T-helper 17 cell (primary cell): Measurements from ENCODE around the gene BEND7. TPM values are rescaled to one million over a fixed set of nuclear protein-coding genes. Genes with fewer than 3 reads are reported as not detected.
"Not testable (repeated sequence)": the region's sequence is repeated elsewhere in the genome, so short reads cannot be mapped to it uniquely, and the experiment has no call there.

ENCODE experiments used
- ATAC-seq: fragments of 150-1000 bp; cut with Tn5 transposase; 2 replicates; pipeline ENCODE4 v1.10.0; 2021; ENCODE audit warnings: mild to moderate bottlenecking, moderate library complexity
- DNase-seq, 3 donors: peaks; one replicate each; pipeline versions ENCODE4 v3.0.0 to v3.0.0-alpha.2; 2020 to 2021
- H3K9me3 ChIP-seq: one replicate; pipeline ENCODE4 v1.7.0; 2013; ENCODE audit warnings: low read length, mild to moderate bottlenecking; ENCODE audit not compliant: control insufficient read depth, poor library complexity, severe bottlenecking
- H3K27ac Mint-ChIP-seq: one replicate; pipeline ENCODE4 v1.8.0; 2022; ENCODE audit warnings: mild to moderate bottlenecking, moderate library complexity, mixed read lengths
- H3K27me3 Mint-ChIP-seq: one replicate; pipeline ENCODE4 v1.8.0; 2022; ENCODE audit warnings: mixed read lengths
- H3K36me3 Mint-ChIP-seq: one replicate; pipeline ENCODE4 v1.8.0; 2022; ENCODE audit warnings: low read depth, mixed read lengths
- H3K4me1 Mint-ChIP-seq: one replicate; pipeline ENCODE4 v1.8.0; 2022; ENCODE audit warnings: mild to moderate bottlenecking, mixed read lengths
- H3K4me3 Mint-ChIP-seq: one replicate; pipeline ENCODE4 v1.8.0; 2022; ENCODE audit warnings: mild to moderate bottlenecking, moderate library complexity, mixed read lengths
- total RNA-seq, 4 donors: library from RNA in 2 of 4; stranded (reverse) in 2 of 4; gene quantifications; one replicate each; pipeline ENCODE4 v1.2.3 and lab custom pipeline; 2022 to 2026

Gene BEND7
- total RNA-seq, 2 donors from 2014 or later = 0.76 TPM; not detected in 1

- Mint-ChIP-seq H3K4me1 (no peaks in the 10 kb centered on the region), H3K36me3 (no peaks in the 10 kb centered on the region), H3K27ac (no peak overlapping the region), H3K27me3 (peaks cover 26% of the 10 kb centered on the region), H3K4me3 (no peak overlapping the region)
- DNase-seq (no peak), ATAC-seq (no peak)
- H3K9me3 ChIP-seq = no peaks in the 10 kb centered on the region
Observed at GRCh38 chr10:13417459-13418126, 111.2 kb downstream of the BEND7 start.

- DNase-seq = no peak
- Mint-ChIP-seq H3K4me1 (no peaks in the 10 kb centered on the region), H3K27me3 (peaks cover 34% of the 10 kb centered on the region), H3K27ac (no peak overlapping the region), H3K4me3 (no peak overlapping the region), H3K36me3 (no peaks in the 10 kb centered on the region)
- no peak for ATAC-seq
- no peaks in the 10 kb centered on the region for H3K9me3 ChIP-seq
Observed at GRCh38 chr10:13416760-13417159, 112.1 kb downstream of the BEND7 start.

DNA sequence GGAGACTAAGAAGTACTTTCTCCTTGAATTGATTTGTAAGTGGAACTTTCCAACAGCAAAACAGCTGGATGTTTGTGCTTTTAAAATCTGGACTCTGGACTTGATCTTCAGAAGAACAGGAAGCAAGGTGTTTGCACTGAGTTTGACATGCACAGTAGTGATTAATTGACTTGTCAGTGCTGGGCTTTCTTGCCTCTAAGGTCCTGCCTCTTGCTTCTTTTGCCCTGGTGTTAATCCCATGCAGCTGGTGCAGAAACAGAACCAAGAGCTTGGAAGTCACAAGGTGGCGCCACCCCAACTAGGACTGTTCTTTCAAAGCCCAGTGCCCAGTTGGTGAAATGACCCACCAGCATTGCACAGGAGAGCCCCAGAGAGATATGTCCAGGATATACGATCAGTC, 114.0 kb downstream of the BEND7 start:
- ATAC-seq = no peak
- Mint-ChIP-seq H3K4me1 (no peaks in the 10 kb centered on the region), H3K27me3 (peaks cover 41% of the 10 kb centered on the region), H3K27ac (no peak overlapping the region), H3K36me3 (no peaks in the 10 kb centered on the region), H3K4me3 (no peak overlapping the region)
- no peaks in the 10 kb centered on the region for H3K9me3 ChIP-seq
- DNase-seq = no peak

DNA sequence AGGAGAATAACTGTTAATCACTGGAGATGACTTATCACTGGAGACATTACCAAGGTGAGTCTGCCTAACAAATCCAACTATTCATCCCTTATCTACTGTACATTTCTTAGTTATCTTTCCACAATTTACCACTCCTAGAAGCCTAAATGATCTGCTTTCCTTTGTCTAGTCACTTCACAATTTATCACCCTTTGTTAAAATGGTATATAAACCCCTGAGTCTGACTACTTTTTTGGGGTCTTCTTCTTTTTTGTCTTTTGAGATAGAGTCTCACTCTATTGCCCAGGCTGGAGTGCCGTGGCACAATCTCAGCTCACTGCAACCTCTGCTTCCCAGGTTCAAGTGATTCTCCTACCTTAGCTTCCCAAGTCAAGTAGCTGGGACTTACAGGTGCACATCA, 114.7 kb downstream of the BEND7 start:
- Mint-ChIP-seq H3K4me1 (no peaks in the 10 kb centered on the region), H3K4me3 (no peak overlapping the region), H3K36me3 (no peaks in the 10 kb centered on the region), H3K27me3 (peaks cover 41% of the 10 kb centered on the region), H3K27ac (no peak overlapping the region)
- H3K9me3 ChIP-seq = no peaks in the 10 kb centered on the region
- ATAC-seq (no peak), DNase-seq (no peak)

GRCh38 chr10:13412894-13413293, 115.9 kb downstream of the BEND7 start:
- DNase-seq = no peak
- no peaks in the 10 kb centered on the region for H3K4me1 Mint-ChIP-seq
- H3K9me3 ChIP-seq = no peaks in the 10 kb centered on the region
- ATAC-seq = no peak
- peaks cover 46% of the 10 kb centered on the region for H3K27me3 Mint-ChIP-seq
- no peak overlapping the region for H3K27ac Mint-ChIP-seq
- no peaks in the 10 kb centered on the region for H3K36me3 Mint-ChIP-seq
- no peak overlapping the region for H3K4me3 Mint-ChIP-seq

GRCh38 chr10:13404791-13405190, 124.0 kb downstream of the BEND7 start:
- DNase-seq (no peak), ATAC-seq (no peak)
- H3K36me3 Mint-ChIP-seq = no peaks in the 10 kb centered on the region
- H3K9me3 ChIP-seq = no peaks in the 10 kb centered on the region
- peaks cover 67% of the 10 kb centered on the region for H3K27me3 Mint-ChIP-seq
- no peak overlapping the region for H3K4me3 Mint-ChIP-seq
- peaks cover 2% of the 10 kb centered on the region for H3K4me1 Mint-ChIP-seq
- no peak overlapping the region for H3K27ac Mint-ChIP-seq

DNA sequence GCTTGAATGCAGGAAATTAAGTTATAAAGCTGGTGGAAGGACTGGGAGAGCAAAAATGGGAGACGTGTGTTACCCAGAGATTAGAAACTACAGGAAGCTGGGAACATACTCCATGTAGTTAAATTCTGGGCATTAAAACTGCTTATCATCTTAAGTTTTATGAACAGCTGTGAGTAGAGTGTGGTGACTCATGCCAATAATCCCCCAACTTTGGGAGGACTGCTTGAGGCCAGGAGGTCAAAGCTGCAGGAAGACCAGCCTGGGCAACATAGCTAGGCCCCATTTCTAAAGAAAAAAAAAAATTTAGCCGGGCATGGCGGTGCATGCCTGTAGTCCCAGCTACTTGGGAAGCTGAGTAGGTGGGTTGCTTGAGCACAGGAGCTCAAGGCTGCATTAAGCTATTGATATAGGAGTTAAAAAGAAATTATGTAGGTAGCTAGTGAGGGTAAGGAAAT, 124.5 kb downstream of the BEND7 start:
- H3K9me3 ChIP-seq = no peaks in the 10 kb centered on the region
- DNase-seq (no peak), ATAC-seq (no peak)
- H3K27ac Mint-ChIP-seq = no peak overlapping the region
- H3K27me3 Mint-ChIP-seq = peaks cover 67% of the 10 kb centered on the region
- H3K36me3 Mint-ChIP-seq = no peaks in the 10 kb centered on the region
- no peak overlapping the region for H3K4me3 Mint-ChIP-seq
- H3K4me1 Mint-ChIP-seq = peaks cover 2% of the 10 kb centered on the region

DNA sequence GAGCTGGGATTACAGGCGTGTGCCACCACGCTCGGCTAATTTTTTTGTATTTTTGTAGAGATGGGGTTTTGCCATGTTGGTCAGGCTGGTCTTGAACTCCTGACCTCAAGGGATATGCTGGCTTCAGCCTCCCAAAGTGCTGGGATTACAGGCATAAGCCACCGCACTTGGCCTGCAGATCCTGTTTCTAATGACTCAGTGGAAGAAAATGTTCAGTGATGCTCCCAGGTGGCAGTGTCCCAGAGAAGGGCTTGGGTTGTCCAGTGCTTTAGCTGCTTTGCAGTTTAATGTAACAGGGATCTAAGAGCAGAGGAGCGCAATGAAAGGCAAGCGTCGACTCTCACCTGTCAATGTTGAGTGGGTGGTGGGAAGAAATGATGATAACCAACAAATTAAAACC, 125.4 kb downstream of the BEND7 start:
- not testable (repeated sequence) for H3K4me3 Mint-ChIP-seq, H3K4me1 Mint-ChIP-seq, ATAC-seq, H3K27ac Mint-ChIP-seq, H3K36me3 Mint-ChIP-seq, H3K9me3 ChIP-seq, DNase-seq
- H3K27me3 Mint-ChIP-seq = peaks cover 66% of the 10 kb centered on the region

DNA sequence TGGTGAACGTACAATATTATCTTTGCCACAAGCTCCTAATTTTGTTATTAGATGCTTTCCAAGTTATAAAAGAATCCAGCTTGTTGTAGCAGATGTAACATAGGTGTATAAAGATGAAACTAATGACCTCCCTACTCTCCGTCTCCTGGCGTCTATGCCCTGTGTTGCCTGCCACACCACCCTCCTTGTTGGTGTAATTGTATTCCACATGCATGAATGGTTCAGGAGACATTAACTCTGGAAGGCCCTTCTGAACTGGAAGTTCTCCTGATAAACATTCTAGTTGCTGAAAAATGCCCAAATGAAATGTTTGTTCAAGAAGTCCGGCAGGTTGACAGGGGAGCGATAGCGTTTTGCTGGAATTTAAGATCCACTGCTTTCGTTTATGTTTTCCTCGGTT, 126.8 kb downstream of the BEND7 start:
- peaks cover 2% of the 10 kb centered on the region for H3K4me1 Mint-ChIP-seq
- H3K27me3 Mint-ChIP-seq = peaks cover 57% of the 10 kb centered on the region
- H3K27ac Mint-ChIP-seq = no peak overlapping the region
- ATAC-seq (no peak), DNase-seq (no peak)
- H3K36me3 Mint-ChIP-seq = no peaks in the 10 kb centered on the region
- no peaks in the 10 kb centered on the region for H3K9me3 ChIP-seq
- no peak overlapping the region for H3K4me3 Mint-ChIP-seq

GRCh38 chr10:13401142-13401541, 127.7 kb downstream of the BEND7 start:
- ATAC-seq = no peak

DNA sequence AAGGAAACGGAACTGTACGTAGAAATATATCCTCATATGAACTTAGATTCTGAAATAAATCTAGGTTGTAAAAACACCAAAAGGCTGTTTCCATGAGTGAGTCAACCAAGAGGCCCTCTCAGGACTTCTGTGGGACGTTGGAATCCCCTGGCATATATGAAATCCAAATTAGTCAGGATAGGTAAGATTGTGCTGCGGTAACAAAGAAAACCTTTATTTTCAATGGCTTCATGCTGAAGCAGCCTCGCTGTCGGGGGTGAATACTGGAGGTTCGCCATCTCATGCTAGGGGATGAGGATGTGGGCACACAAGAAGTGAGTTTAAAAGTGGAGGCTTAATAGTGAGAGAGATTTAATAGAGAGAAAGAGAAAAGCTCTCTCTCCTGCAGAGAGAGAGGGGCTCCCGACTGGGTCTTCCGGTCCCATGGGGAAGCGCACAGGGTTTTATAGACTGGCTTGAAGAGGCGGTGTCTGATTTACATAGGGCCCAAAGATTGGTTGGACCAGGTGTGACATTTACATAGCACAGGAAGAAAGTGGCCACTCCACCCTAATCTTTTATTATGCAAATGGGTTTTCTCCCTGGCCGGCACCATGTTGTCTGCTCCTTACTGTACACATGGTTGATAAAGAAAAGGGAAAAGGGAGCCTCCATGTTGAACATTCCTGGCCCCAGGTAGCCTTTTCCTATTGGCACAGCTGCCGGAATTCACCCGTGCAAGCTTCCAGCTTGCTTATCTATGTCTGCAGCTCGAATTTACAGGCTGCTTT, 128.4 kb downstream of the BEND7 start:
- Mint-ChIP-seq H3K4me3 (no peak overlapping the region), H3K4me1 (no peaks in the 10 kb centered on the region), H3K27ac (no peak overlapping the region), H3K36me3 (no peaks in the 10 kb centered on the region), H3K27me3 (peaks cover 46% of the 10 kb centered on the region)
- no peaks in the 10 kb centered on the region for H3K9me3 ChIP-seq
- DNase-seq (no peak), ATAC-seq (no peak)

More at GRCh38 chr10:13401142-13401541, 127.7 kb downstream of the BEND7 start:
- Mint-ChIP-seq H3K36me3 (no peaks in the 10 kb centered on the region), H3K27ac (no peak overlapping the region), H3K4me3 (no peak overlapping the region), H3K27me3 (peaks cover 52% of the 10 kb centered on the region), H3K4me1 (peaks cover 2% of the 10 kb centered on the region)
- no peak for DNase-seq
- no peaks in the 10 kb centered on the region for H3K9me3 ChIP-seq

GRCh38 chr10:13399752-13400151, 129.1 kb downstream of the BEND7 start:
- H3K27ac Mint-ChIP-seq = no peak overlapping the region
- H3K36me3 Mint-ChIP-seq = no peaks in the 10 kb centered on the region
- peaks cover 46% of the 10 kb centered on the region for H3K27me3 Mint-ChIP-seq
- ATAC-seq (no peak), DNase-seq (no peak)
- H3K9me3 ChIP-seq = no peaks in the 10 kb centered on the region
- H3K4me3 Mint-ChIP-seq = no peak overlapping the region
- H3K4me1 Mint-ChIP-seq = no peaks in the 10 kb centered on the region

DNA sequence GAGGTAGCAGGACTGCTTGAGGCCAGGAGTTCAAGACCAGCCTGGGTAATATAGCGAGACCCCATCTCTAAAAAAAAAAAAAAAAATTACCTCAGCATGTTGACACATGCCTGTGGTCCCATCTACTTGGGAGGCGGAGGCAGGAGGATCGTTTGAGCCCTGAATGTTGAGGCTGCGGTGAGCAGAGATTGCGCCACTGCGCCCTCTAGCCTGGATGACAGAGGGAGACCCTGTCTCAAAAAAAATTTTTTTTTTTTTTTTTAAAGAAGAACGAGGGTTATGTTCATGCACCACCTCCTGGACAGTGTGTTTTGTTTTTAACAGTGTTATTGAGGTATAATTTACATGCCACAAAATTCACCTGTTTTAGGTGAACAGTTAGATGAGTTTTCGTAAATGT, 129.6 kb downstream of the BEND7 start:
- no peak for ATAC-seq
- DNase-seq = no peak
- Mint-ChIP-seq H3K27me3 (peaks cover 46% of the 10 kb centered on the region), H3K36me3 (no peaks in the 10 kb centered on the region), H3K27ac (no peak overlapping the region), H3K4me3 (no peak overlapping the region), H3K4me1 (no peaks in the 10 kb centered on the region)
- no peaks in the 10 kb centered on the region for H3K9me3 ChIP-seq

DNA sequence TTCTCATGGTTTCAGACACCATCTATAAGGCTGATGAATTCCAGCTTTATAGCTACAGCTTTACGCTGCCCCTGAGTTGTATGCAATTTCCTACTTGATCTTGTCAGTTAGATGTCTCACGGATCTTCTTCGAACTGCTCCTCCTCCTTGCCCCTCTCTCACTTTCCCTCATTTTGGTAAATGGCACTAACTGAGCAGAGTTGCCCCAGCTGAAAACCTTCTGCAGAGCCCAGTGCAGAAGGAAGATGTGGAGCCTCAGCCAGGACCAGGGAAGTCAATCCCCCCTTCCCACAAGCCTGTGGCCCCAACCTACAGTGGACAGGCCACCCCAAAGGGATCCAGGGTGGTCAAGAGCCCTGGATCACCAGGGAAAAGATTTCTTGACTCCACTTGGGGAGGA, 131.8 kb downstream of the BEND7 start:
- ATAC-seq (no peak), DNase-seq (no peak)
- H3K9me3 ChIP-seq = no peaks in the 10 kb centered on the region
- H3K36me3 Mint-ChIP-seq = no peaks in the 10 kb centered on the region
- H3K4me3 Mint-ChIP-seq = no peak overlapping the region
- no peak overlapping the region for H3K27ac Mint-ChIP-seq
- H3K27me3 Mint-ChIP-seq = peaks cover 56% of the 10 kb centered on the region
- H3K4me1 Mint-ChIP-seq = no peaks in the 10 kb centered on the region
